Mesenchymal stem cell (in vitro differentiated cells and primary cell): Measurements from ENCODE around the gene ARF6. TPM values are rescaled to one million over a fixed set of nuclear protein-coding genes. Genes with fewer than 3 reads are reported as not detected.

ENCODE experiments used
- DNase-seq: peaks from one replicate; pipeline ENCODE4 v3.0.0-alpha.2; 2013
- H2AFZ ChIP-seq: one replicate; pipeline ENCODE4 v1.6.1; 2013; ENCODE audit warnings: low read depth, mild to moderate bottlenecking, control low read depth, inconsistent platforms, low read length, moderate library complexity
- H2AK5ac ChIP-seq: 2 replicates; pipeline ENCODE4 v1.6.1; 2013; ENCODE audit warnings: low read length, moderate library complexity, mild to moderate bottlenecking, inconsistent platforms; ENCODE audit not compliant: severe bottlenecking
- H2BK120ac ChIP-seq: one replicate; pipeline ENCODE4 v1.6.1; 2013; ENCODE audit warnings: low read depth, mild to moderate bottlenecking, inconsistent platforms, low read length, moderate library complexity
- H2BK12ac ChIP-seq, 2 experiments: one replicate each; pipeline ENCODE4 v1.6.1; 2013; ENCODE audit warnings: inconsistent platforms in 2 of 2, low read length in 2 of 2, mild to moderate bottlenecking in 2 of 2, moderate library complexity in 2 of 2, control low read depth in 1 of 2
- H2BK15ac ChIP-seq: one replicate; pipeline ENCODE4 v1.6.1; 2013; ENCODE audit warnings: mild to moderate bottlenecking, low read depth, inconsistent platforms; ENCODE audit not compliant: poor library complexity, severe bottlenecking
- H2BK5ac ChIP-seq: 2 replicates; pipeline ENCODE4 v1.6.1; 2013; ENCODE audit warnings: low read depth, mild to moderate bottlenecking, low read length, control low read depth, inconsistent platforms; ENCODE audit not compliant: poor library complexity, severe bottlenecking
- H3K14ac ChIP-seq, 2 experiments: one replicate each; pipeline ENCODE4 v1.6.1; 2013; ENCODE audit warnings: inconsistent platforms in 2 of 2, low read length in 2 of 2, control low read depth in 1 of 2, mild to moderate bottlenecking in 1 of 2, moderate library complexity in 1 of 2
- H3K18ac ChIP-seq, 2 experiments: one replicate each; pipeline ENCODE4 v1.6.1; 2013; ENCODE audit warnings: inconsistent platforms in 2 of 2, low read length in 2 of 2, control low read depth in 1 of 2, low read depth in 1 of 2, mild to moderate bottlenecking in 1 of 2
- H3K23ac ChIP-seq, 2 experiments: one replicate each; pipeline ENCODE4 v1.6.1; 2013; ENCODE audit warnings: inconsistent platforms in 2 of 2, low read length in 2 of 2, mild to moderate bottlenecking in 2 of 2, moderate library complexity in 2 of 2, control low read depth in 1 of 2
- H3K27ac ChIP-seq: 2 replicates; pipeline ENCODE4 v1.5.1; 2013; ENCODE audit warnings: mild to moderate bottlenecking, moderate library complexity, low read length, control low read depth, inconsistent platforms; ENCODE audit not compliant: poor library complexity, severe bottlenecking
- H3K27me3 ChIP-seq, 2 experiments: 2 replicates each; pipeline versions ENCODE4 v1.6.1 to v1.7.0; 2013; ENCODE audit warnings: low read length in 2 of 2, mild to moderate bottlenecking in 2 of 2, moderate library complexity in 2 of 2, control low read depth in 1 of 2, inconsistent platforms in 1 of 2; ENCODE audit not compliant: control insufficient read depth in 1 of 2, insufficient read depth in 1 of 2
- H3K36me3 ChIP-seq, 2 experiments: 2 replicates each; pipeline versions ENCODE4 v1.6.1 to v1.7.0; 2013; ENCODE audit warnings: low read length in 2 of 2, control low read depth in 1 of 2, inconsistent platforms in 1 of 2, low read depth in 1 of 2, mild to moderate bottlenecking in 1 of 2; ENCODE audit not compliant: insufficient read depth in 2 of 2, control insufficient read depth in 1 of 2
- H3K4ac ChIP-seq, 2 experiments: one replicate each; pipeline ENCODE4 v1.6.1; 2013; ENCODE audit warnings: inconsistent platforms in 2 of 2, low read length in 2 of 2, mild to moderate bottlenecking in 2 of 2, moderate library complexity in 2 of 2, control low read depth in 1 of 2, low read depth in 1 of 2
- H3K4me1 ChIP-seq: 2 replicates; pipeline ENCODE4 v1.6.1; 2013; ENCODE audit warnings: low read depth, low read length, control low read depth; ENCODE audit not compliant: control insufficient read depth, insufficient read depth
- H3K4me2 ChIP-seq: 2 replicates; pipeline ENCODE4 v1.6.1; 2013; ENCODE audit warnings: low read length, mild to moderate bottlenecking, inconsistent platforms; ENCODE audit not compliant: poor library complexity, severe bottlenecking
- H3K4me3 ChIP-seq, 2 experiments: 2 replicates each; pipeline versions ENCODE4 v1.5.1 to v1.7.0; 2013; ENCODE audit warnings: low read length in 2 of 2, mild to moderate bottlenecking in 2 of 2, control low read depth in 1 of 2, low read depth in 1 of 2; ENCODE audit not compliant: insufficient read depth in 1 of 2
- H3K79me1 ChIP-seq: replicated peaks from 2 replicates; pipeline ENCODE4 v1.6.1; 2013; ENCODE audit warnings: mild to moderate bottlenecking, control low read depth, low read length, inconsistent platforms; ENCODE audit not compliant: poor library complexity, severe bottlenecking
- H3K9ac ChIP-seq: 2 replicates; pipeline ENCODE4 v1.7.0; 2013; ENCODE audit warnings: mild to moderate bottlenecking, low read length, moderate library complexity
- H3K9me3 ChIP-seq: 2 replicates; pipeline ENCODE4 v1.7.0; 2013; ENCODE audit warnings: mild to moderate bottlenecking, low read length; ENCODE audit not compliant: control insufficient read depth
- H4K8ac ChIP-seq: one replicate; pipeline ENCODE4 v1.6.1; 2013; ENCODE audit warnings: inconsistent platforms, mild to moderate bottlenecking, low read length, moderate library complexity
- H4K91ac ChIP-seq: one replicate; pipeline ENCODE4 v1.6.1; 2013; ENCODE audit warnings: mild to moderate bottlenecking, low read length, inconsistent platforms
- WGBS: methylation state at CpG from one replicate; pipeline ENCODE4 v1.1.7; 2013; ENCODE audit warnings: mixed read lengths; 5-methylcytosine and 5-hydroxymethylcytosine counted together
- polyA plus RNA-seq, 2 experiments: library from polyadenylated mRNA; stranded (reverse); fragments of 200-250 nt; gene quantifications; one replicate each; pipeline ENCODE4 v1.2.3, GENCODE V29; 2013

The ARF6 gene
- 48.0 TPM for polyA plus RNA-seq (2013, experiment 1 of 2)
- polyA plus RNA-seq (2013, experiment 2 of 2): 49.0 TPM

- Histone ChIP-seq H3K9me3 (no peaks in the 10 kb centered on the region), H2BK12ac (peak within 1 kb of the TSS; percentile 11 to 56), H3K4me3 (peak within 1 kb of the TSS; percentile 97 to 100), H3K79me1 (peaks cover 2% of the 10 kb centered on the region), H3K36me3 (peaks cover 6 to 27% of the 10 kb centered on the region in 2 experiments), H4K8ac (peak within 1 kb of the TSS; percentile 99), H3K4me2 (peak within 1 kb of the TSS; percentile 93), H3K4ac (peak within 1 kb of the TSS; percentile 97 to 100), H3K27me3 (no peaks in the 10 kb centered on the region), H3K23ac (peak within 1 kb of the TSS in 1 of 2 experiments; percentile 92), H2BK15ac (peak within 1 kb of the TSS; percentile 98), H2BK5ac (peak within 1 kb of the TSS; percentile 100), H4K91ac (peak within 1 kb of the TSS; percentile 99), H2AFZ (peak within 1 kb of the TSS; percentile 81), H3K4me1 (peaks cover 4% of the 10 kb centered on the region), H2AK5ac (peak within 1 kb of the TSS; percentile 68), H3K9ac (peak within 1 kb of the TSS; percentile 100), H3K14ac (peak within 1 kb of the TSS; percentile 86 to 99), H3K18ac (peak within 1 kb of the TSS; percentile 99 to 100), H2BK120ac (peak within 1 kb of the TSS; percentile 97), H3K27ac (peak within 1 kb of the TSS; percentile 98)
- under 1% methylated on average over 49 of the region's 66 CpGs for WGBS
- DNase-seq: peak; percentile 97
These were observed at the start of gene ARF6 for GRCh38 chr14:49892636-49893308. ARF6 (plus strand) TSS chr14:49893082; CDS start chr14:49893737, 655 bp downstream.

- Histone ChIP-seq H2AFZ (no peak overlapping the region), H3K27ac (no peak overlapping the region), H2BK15ac (no peak overlapping the region), H3K4me1 (peaks cover 4% of the 10 kb centered on the region), H2BK5ac (no peak overlapping the region), H3K36me3 (peaks cover 16 to 54% of the 10 kb centered on the region in 2 experiments), H3K18ac (no peak overlapping the region), H3K9me3 (no peaks in the 10 kb centered on the region), H3K23ac (no peak overlapping the region), H2AK5ac (no peak overlapping the region), H2BK120ac (no peak overlapping the region), H2BK12ac (no peak overlapping the region), H3K14ac (no peak overlapping the region), H3K4me2 (no peak overlapping the region), H4K91ac (no peak overlapping the region), H3K4me3 (no peak overlapping the region), H3K9ac (peak overlapping the region; percentile 31), H3K79me1 (peaks cover 2% of the 10 kb centered on the region), H3K4ac (no peak overlapping the region), H3K27me3 (no peaks in the 10 kb centered on the region), H4K8ac (no peak overlapping the region)
- DNase-seq: no peak
- no CpG with 5 or more reads among the region's 1 CpG for WGBS
These were observed 43.6 kb upstream of the ARF6 start for GRCh38 chr14:49849213-49849847.

GRCh38 chr14:49851813-49852212 lies 41.1 kb upstream of the ARF6 start:
- Histone ChIP-seq H3K4me3 (peak overlapping the region in 1 of 2 experiments; percentile 96), H3K9ac (peak overlapping the region; percentile 97), H3K79me1 (peaks cover 2% of the 10 kb centered on the region), H3K27me3 (no peaks in the 10 kb centered on the region), H3K4me2 (peak overlapping the region; percentile 41), H3K36me3 (peaks cover 4 to 33% of the 10 kb centered on the region in 2 experiments), H3K14ac (no peak overlapping the region), H4K8ac (no peak overlapping the region), H3K4me1 (peaks cover 4% of the 10 kb centered on the region), H4K91ac (no peak overlapping the region), H2BK12ac (no peak overlapping the region), H3K27ac (no peak overlapping the region), H2BK5ac (no peak overlapping the region), H3K18ac (no peak overlapping the region), H2BK120ac (no peak overlapping the region), H2BK15ac (no peak overlapping the region), H3K9me3 (no peaks in the 10 kb centered on the region), H3K4ac (no peak overlapping the region), H3K23ac (no peak overlapping the region), H2AK5ac (no peak overlapping the region), H2AFZ (no peak overlapping the region)
- 50% methylated on average over 5 of the region's 7 CpGs for WGBS
- DNase-seq: peak; percentile 24
